Activated CD4-positive, alpha-beta T cell treated with anti-CD3 and anti-CD28 coated beads, Interleukin-10, Interleukin-2, amounts not matched to agents 100 ng/mL and 50 ng/mL, durations not matched to agents 16 hours and 8 hours (primary cell): ENCODE measurements around the gene GALR3.
A peak's percentile ranks its signal among the peaks of the same experiment; 100 is the strongest.

Experiments used
- DNase-seq: peaks from one replicate; pipeline ENCODE4 v3.0.0-alpha.2; 2020

GALR3 gene

DNA sequence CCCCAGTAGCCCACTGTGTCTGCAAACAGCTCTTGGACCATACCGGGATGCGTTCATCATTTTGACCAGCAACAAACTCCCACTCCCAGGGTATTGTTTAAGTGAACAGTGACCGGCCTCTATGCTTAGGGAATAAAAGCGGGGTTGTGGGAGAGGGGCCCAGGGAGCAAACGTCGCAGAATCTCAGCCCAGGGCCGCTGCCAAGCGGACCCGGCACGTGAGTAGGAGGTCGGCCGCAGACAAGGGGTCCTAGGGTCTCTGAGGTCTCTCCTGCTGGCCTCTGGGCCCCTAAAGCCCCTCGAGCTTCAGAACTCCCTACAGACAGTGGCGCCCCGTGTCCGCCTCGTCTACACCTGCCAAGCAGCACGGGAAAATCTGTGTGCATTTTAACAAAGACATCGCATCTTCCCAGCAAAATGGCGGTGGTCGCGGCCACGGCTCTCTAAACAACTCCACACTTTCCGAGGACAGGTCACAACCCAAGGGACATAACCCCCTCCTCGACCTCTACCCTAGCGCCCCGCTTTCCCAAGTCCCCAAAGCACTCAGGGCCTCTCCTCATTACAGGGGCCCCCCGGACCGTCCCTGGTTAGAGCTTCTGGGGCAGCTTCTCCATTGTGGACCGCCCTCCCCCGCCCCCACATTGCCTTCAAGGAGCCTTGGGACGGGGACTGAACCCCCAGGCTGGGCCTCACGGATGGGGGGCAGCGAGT is 19.4 kb upstream of the GALR3 start:
- no peak for DNase-seq

DNA sequence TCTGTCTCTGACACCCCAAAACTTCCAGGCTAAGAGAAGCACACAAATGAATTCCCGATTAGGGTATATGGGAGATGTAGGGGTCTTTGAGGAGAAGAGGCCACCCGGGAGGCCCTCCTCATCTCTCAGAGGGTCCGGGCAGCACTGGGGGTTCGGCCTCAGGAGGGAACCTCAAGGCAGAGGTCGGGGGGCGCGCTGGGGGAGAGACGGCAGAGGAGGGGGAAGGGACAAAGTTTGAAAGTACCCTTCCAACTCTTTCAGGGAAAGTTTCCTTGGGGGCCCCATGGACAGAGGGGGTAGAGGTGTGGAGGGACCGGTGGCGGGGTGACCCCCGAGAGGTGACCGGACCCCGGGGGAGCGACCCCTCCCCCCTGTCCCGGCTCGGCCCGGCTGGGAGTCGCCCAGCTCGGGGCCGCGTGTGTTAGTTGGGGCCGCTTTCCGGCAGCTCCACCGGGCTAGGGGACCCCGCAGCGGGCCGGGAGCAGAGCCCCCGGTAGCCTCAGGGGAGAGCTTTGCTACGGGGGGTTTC is 18.8 kb upstream of the GALR3 start:
- no peak for DNase-seq

DNA sequence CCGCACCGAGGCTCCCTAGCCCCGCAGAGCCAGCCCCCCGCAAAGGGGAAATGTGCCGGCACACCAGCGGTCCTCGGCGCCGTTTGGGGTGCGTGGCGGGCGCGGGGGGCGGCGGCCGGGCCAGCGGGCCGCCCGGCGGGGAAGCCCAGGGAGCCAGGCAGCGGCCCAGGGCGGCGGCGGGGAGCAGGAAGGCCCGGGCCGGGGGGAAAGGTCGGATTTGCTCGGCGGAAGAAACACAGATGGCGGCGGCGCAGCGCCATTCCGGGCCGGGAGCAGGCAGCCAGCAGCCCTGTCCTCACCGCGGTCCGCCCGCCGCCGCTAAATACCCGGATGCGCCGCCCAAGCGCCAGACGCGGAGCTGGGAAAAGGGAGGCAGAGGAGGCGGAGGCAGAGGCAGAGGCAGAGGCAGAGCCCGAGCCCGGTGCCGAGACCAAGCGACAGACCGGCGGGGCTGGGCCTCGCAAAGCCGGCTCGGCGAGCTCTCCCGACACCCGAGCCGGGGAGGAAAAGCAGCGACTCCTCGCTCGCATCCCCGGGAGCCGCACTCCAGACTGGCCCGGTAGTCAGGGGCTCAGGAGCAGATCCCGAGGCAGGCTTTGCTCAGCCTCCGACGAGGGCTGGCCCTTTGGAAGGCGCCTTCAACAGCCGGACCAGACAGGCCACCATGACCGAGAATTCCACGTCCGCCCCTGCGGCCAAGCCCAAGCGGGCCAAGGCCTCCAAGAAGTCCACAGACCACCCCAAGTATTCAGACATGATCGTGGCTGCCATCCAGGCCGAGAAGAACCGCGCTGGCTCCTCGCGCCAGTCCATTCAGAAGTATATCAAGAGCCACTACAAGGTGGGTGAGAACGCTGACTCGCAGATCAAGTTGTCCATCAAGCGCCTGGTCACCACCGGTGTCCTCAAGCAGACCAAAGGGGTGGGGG is 18.0 kb upstream of the GALR3 start:
- peak; percentile 81 for DNase-seq

DNA sequence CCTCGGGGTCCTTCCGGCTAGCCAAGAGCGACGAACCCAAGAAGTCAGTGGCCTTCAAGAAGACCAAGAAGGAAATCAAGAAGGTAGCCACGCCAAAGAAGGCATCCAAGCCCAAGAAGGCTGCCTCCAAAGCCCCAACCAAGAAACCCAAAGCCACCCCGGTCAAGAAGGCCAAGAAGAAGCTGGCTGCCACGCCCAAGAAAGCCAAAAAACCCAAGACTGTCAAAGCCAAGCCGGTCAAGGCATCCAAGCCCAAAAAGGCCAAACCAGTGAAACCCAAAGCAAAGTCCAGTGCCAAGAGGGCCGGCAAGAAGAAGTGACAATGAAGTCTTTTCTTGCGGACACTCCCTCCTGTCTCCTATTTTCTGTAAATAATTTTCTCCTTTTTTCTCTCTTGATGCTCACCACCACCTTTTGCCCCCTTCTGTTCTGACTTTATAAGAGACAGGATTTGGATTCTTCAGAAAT is 17.3 kb upstream of the GALR3 start:
- no peak for DNase-seq

DNA sequence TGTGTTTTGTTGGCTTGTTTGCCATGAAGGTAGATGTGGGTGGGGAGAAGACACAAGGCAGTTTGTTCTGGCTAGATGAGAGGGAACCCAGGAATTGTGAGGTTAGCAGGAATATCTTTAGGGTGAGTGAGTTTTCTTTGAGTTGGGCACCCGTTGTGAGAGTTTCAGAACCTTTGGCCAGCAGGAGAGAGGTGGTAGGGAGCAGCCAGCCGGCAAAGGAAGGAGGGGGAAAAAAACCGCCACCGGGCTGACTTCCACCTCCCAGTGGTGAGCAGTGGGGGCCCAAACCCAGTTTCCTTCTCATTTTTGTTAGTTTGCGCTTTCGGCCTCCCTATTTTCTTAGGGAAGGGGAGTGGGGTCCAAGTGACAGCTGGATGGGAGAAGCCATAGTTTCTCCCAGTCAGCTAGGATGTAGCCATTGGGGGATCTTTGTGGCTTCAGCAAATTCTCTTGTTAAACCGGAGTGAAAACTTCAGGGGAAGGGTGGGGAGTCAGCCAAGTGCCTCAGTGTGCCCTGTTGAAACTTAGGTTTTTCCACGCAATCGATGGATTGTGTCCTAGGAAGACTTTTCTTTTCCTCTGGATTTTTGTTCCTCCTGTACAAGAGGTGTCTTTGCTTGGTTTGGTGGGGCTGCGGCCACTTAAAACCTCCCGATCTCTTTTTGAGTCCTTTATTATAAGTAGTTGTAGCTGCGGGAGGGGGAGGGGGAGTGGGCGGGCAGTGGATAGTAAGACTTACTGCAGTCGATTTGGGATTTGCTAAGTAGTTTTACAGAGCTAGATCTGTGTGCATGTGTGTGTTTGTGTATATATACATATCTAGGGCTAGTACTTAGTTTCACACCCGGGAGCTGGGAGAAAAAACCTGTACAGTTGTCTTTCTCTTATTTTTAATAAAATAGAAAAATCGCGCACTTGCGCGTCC is 16.5 kb upstream of the GALR3 start:
- DNase-seq, result no peak

DNA sequence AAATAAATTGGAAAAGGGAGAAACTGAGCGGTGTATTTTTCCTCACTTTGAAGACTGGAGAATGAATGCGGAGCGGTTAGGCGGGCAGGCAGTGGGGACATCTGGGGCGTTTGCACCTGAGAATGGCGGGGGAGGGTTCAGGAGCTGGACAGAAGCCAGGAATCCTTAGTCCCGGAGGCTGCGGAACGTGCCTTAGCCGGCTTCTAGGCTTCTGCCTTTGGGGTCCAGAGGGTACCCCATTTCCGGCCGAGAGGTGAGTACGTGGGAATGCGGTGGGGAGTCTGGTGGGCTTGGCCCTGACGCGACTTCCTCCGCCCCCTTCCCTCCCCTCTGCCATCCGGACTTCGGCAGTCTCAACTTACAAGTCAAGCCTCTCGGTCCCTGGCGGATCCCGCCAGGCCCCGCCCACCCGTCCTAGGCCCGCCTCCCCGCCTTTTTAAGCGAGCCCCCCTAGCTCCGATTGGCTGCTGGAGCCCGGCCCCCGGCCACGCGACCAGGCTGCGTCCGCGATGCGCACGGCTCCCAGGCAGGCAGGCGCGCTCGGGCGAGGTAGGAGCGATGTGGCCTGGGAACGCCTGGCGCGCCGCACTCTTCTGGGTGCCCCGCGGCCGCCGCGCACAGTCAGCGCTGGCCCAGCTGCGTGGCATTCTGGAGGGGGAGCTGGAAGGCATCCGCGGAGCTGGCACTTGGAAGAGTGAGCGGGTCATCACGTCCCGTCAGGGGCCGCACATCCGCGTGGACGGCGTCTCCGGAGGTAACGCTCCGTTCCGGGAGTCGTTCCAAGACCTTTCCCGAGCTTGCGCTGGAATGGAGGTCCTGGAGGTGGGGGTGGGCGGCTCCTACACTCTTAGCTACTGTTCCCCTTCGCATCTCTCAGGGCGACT is 15.5 kb upstream of the GALR3 start, which contains the start of gene GCAT:
TSS of gene GCAT (plus strand) at position 525 of the 884 bp plus-strand sequence. CDS start at position 559, 34 bp downstream.
- DNase-seq, result peak; percentile 97

DNA sequence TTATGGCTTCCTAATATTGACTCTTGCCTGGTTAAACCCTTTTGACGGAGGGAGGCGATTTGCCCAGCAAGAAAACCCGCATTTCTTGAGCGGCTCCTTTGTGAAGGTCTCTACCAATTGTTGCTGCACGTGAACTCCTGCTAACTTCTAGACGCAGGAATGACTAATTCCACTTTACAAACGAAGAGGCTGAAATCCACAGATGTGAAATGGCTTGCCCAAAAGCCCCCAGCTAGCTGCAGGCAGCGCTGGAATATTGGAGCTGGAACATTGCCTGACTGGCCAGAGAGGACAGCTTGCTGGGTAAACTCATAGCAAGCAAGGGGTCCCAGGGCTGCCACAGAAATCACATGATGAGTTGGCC is 14.9 kb upstream of the GALR3 start:
- DNase-seq, result no peak

DNA sequence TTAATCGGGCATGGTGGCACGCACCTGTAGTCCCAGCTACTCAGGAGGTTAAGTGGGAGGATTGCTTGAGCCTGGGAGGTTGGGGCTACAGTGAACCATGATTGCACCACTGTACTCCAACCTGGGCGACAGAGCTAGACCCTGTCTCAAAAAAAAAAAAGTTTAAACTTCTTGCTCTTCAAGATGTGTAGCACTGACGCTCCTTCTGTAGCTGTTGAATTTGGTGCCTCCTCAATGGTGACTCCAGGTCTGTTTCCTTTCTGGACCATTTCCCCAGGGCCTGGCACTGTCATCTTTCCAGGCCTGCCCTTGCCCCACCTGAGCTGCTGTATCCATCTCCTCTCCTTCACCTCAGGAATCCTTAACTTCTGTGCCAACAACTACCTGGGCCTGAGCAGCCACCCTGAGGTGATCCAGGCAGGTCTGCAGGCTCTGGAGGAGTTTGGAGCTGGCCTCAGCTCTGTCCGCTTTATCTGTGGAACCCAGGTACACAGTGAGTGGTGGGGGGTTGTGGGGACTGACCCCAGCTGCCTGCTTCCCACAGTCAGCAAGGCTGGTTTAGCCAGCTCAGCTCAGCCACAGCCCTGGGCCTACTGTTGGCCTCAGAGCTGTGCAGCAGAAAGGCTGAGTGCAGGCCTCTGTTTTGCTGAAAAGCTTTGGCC is 13.4 kb upstream of the GALR3 start:
- DNase-seq, result no peak

DNA sequence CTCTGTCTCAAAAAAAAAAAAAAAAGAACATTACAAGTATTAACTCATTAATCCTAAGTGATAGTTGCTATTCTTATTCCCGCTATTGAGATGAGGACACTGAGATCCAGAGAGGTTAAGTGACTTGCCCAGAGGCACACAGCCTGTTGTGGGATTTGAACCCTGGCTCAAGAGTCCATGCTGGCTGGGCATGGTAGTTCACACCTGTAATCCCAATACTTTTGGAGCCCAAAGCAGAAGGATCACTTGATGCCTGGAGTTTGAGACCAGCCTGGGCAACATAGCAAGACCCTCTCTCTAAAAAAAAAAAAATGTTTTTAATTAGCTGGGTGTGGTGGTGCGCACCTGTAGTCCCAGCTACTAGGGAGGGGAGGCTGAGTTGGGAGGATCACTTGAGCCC is 11.3 kb upstream of the GALR3 start:
- no peak for DNase-seq

DNA sequence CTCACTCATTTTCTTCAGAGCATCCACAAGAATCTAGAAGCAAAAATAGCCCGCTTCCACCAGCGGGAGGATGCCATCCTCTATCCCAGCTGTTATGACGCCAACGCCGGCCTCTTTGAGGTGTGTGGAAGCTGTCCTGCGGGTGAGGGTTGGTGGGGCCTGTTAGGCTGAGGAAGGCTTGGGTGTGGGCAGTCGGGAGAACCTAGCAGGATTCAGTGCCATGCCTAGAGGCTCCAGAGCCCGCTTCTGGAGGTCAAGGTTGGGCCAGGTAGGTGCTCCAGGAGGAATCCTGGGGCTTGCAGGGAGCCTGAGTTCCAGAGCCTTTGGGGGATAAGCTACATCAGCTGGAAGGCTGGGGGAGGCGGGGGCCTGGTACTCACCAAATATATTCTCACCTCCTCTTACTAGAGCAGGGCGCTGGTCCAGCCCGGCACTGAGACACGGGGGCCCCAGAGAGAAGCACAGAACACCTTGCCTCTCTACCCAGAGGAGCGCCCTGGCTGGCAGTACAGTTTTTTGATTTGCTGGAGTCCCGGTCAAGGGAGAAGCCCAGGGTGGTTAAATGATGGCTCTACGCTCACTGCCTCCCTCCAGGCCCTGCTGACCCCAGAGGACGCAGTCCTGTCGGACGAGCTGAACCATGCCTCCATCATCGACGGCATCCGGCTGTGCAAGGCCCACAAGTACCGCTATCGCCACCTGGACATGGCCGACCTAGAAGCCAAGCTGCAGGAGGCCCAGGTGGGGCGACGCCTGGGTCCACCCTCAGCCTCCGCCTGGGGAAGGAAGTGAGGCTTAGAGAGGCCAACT is 10.1 kb upstream of the GALR3 start:
- no peak for DNase-seq

DNA sequence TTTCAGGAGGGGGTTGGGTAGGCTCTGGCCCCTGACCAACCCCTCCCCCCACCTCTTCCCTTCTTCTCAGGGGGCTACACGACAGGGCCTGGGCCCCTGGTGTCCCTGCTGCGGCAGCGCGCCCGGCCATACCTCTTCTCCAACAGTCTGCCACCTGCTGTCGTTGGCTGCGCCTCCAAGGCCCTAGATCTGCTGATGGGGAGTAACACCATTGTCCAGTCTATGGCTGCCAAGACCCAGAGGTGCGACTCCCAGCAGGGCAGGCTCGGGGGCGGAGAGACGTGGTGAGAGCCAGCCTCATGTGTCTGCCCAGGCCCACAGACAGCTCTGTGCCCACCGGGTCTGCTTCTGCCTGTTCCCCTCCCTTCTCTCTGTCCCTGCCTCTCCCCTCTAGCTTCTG is 7.6 kb upstream of the GALR3 start:
- DNase-seq, result no peak

DNA sequence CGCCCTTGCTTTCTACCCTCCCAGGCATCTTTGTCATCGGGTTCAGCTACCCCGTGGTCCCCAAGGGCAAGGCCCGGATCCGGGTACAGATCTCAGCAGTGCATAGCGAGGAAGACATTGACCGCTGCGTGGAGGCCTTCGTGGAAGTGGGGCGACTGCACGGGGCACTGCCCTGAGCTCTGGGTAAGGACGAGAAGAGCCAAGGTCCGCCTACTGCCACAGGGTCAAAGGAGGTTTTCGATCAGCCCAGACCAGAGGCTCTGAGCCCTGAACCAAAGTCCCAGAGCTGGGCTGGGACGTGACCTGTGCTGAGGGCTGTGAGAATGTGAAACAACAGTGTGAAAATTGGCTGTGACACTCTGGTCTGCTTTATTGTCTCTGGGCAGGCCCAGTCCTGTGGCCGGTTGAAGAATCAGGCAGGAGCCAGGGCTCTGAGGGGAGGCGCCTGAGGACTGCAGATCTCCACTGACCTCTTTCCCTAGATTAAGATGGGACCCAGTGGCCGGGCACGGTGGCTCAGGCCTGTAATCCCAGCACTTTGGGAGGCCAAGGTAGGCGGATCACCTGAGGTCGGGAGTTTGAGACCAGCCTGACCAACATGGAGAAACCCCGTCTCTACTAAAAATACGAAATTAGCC is 6.5 kb upstream of the GALR3 start:
- DNase-seq, result no peak

DNA sequence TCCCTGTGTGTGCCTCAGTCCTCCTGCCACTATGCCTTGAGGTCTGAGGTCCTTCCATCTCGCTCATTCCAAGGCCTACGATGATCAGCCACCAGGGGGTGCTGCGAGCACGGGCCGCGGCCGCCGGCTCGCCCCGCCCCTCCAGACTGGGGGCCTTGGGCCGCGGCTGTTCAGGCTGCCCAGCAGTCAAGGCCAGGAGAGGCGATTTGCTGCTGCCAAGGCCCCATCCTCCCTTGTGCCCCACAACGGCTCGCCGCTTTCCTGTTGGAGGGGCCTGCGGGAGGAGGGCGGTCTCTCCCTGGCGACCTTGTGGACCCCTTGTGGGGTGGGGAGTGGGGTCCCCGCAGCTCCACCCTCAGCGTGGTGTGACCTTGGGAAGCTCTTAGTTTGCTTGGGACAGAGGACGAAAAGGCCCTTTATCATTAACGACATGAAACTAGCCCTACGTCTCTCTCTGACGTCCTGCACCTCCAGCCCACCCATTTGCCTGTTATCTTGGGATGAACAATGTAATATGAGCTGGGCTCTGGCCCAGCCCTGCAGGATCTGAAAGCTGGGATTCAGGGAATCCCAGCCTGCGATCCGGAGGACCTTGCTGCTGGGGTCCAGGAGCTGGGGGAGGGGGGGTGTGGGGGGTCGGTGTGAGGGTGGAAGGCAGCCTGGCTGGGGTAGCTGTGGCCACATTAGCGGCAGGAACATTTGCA is 5.3 kb upstream of the GALR3 start:
- DNase-seq, result peak; percentile 84

DNA sequence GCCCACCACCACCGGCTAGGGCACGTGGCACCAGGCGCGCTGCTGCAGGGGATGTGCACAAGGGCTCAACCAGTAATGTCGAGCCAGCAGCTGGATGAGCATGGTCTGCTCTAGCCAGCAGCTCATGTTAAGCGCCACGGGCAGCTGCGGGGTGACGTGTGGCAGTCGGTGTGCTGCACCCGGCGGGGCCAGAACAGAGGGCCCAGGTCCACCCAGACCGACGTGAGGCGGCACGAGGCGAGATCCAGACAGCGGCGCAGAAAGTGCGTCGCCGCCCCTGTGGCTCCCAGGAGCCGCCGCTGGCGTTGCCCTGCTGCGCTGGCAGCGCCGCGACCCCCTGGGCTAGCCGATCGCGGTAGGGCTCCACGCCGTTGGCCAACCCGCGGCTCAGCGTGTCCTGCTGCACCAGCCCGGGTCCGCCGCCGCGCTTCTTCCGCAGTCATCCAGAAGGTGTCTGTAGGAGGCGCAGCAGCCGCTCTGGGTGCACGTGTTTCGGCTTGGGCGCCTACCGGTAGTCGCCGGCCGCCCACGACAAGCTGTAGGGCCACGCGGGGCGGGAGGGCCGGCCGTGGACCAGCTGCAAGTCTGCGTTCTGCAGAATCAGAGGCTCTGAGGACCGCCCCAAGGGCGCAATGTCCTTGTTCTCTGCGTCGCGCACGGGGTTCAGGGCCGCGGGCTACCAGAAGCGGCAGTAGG is 4.6 kb upstream of the GALR3 start:
- peak; percentile 76 for DNase-seq

DNA sequence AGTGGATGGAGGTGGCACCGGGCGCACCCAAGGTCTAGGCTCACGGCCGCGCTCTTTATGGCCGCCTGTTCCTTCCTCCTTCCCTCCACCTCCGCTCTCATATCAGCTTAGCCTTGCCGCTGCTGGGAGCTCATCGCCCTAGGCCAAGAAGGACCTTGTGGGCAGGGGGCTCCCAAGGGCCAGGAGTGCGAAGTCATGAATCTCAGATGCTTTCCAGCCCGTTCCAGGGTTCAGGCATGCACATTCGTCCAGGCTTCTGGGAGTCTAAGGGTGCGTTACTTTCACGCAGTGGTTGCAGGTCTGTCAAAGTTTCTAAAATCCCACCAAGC is 4.1 kb upstream of the GALR3 start:
- DNase-seq, result no peak

DNA sequence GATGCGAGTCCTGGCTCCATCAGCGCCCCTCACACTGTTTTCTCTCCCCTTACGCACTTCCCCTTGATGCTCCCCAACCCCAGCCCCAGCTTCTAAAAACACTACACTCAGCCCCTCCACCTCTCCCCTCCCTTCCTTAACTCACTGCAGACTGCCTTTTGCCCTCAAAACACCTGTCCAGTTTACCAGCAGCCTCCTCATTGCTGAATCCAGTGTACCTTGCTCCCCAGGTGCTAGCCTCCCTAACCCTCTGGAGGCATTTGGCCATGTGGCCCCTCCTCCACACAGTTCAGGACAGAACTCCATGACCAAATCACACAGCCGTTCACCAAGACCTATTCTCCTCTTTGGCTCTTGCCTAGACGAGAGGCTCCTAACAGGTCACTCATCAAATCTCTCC is 2.8 kb upstream of the GALR3 start:
- no peak for DNase-seq

DNA sequence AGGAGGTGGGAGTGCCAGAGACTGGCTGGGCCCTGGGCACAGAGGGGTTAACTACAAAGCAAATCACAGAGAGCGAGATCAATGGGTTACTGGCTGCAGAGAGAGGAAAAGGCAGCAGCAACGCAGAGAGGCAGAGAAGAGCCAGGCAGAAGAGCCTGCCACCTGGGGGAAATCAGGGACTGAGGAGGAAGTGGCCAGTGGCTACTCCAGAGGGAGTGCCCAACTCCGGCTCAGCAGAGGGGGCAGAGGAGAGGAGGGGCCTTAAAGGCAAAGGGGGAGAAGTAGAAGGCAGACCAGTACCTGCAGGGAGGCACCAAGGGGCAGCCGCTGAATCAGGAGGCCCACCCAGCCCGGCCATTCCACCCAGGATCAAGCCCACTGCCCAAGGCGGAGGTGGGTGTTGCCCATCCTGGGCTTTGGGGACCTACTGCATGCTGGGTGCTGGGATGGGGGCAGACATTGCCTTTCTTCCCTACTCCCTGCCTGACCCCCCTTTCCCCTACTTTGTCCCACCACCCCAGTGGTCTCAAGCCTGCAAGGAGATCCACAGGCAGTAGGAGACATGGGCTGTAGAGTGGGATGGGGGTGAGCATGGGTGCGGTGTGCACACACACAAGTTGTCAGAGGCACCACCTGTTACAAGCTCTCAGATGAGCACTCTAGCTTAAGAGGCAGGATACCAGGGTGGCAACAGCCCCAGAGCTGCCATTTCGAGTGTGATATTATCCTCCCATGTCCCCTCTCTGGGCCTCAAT is 926 bp upstream of the GALR3 start:
- DNase-seq, result no peak
